ENCODE results near the gene SATB2. TPM values are rescaled to one million over a fixed set of nuclear protein-coding genes. Genes with fewer than 3 reads are reported as not detected.

SATB2 gene
- total RNA-seq, 1 experiment from 2014 or later = 3.0 TPM

GRCh38 chr2:199308567-199308966, 149.2 kb downstream of the SATB2 start:
- H3K9me2 ChIP-seq (replicated peaks; ENCODE audit: low read length) = no peaks in the 10 kb centered on the region
- H3K9me3 ChIP-seq (ENCODE audit: low read length) = no peaks in the 10 kb centered on the region
- H3K4me1 ChIP-seq (ENCODE audit: insufficient read depth, low read length) = peaks cover 11% of the 10 kb centered on the region
- POLR2A ChIA-PET (ENCODE audit: unreplicated experiment) = no interaction called here
- no TSS peak for BruUV-seq (replicated peaks)
- no peaks in the 10 kb centered on the region for H4K20me1 ChIP-seq (ENCODE audit: low read length)
- no peak overlapping the region for H3K27ac ChIP-seq (ENCODE audit: low read length)
- H3K4me3 ChIP-seq (ENCODE audit: low read length) = no peak overlapping the region
- CTCF ChIA-PET = no interaction called here
- no peak overlapping the region for H2AFZ ChIP-seq (ENCODE audit: low read length)
- no peak overlapping the region for H3K9ac ChIP-seq (ENCODE audit: low read length)
- no peak for ATAC-seq
- intact Hi-C loops (cut with micrococcal nuclease) = no loop called here
- no peaks in the 10 kb centered on the region for H3K79me2 ChIP-seq (ENCODE audit: low read length)
- H3F3A ChIP-seq (ENCODE audit: low read length, unreplicated experiment) = no peaks in the 10 kb centered on the region
- no peaks in the 10 kb centered on the region for H3K36me3 ChIP-seq (ENCODE audit: low read depth, low read length)
- no peaks in the 10 kb centered on the region for H3K27me3 ChIP-seq (ENCODE audit: low read length)
- H3K4me2 ChIP-seq (ENCODE audit: low read length) = no peak overlapping the region
- TF ChIP-seq EZH2 (IDR thresholded peaks at IDR 0.05; ENCODE audit: low read length, unreplicated experiment) (no peak), EZH2phosphoT487 (IDR thresholded peaks at IDR 0.05; ENCODE audit: borderline replicate concordance, low read length) (no peak), CTCF (conservative IDR thresholded peaks at IDR 0.05; ENCODE audit: low read depth, low read length) (no peak)
- no peak for DNase-seq

GRCh38 chr2:199307461-199307860, 150.3 kb downstream of the SATB2 start:
- H3K4me3 ChIP-seq (ENCODE audit: low read length) = no peak overlapping the region
- ATAC-seq (no peak), DNase-seq (no peak)
- no peaks in the 10 kb centered on the region for H3K9me2 ChIP-seq (replicated peaks; ENCODE audit: low read length)
- ChIA-PET CTCF (no interaction called here), POLR2A (ENCODE audit: unreplicated experiment) (no interaction called here)
- H3K4me1 ChIP-seq (ENCODE audit: insufficient read depth, low read length) = peaks cover 17% of the 10 kb centered on the region
- H3K79me2 ChIP-seq (ENCODE audit: low read length) = no peaks in the 10 kb centered on the region
- no peaks in the 10 kb centered on the region for H3F3A ChIP-seq (ENCODE audit: low read length, unreplicated experiment)
- H3K27ac ChIP-seq (ENCODE audit: low read length) = no peak overlapping the region
- H3K9ac ChIP-seq (ENCODE audit: low read length) = no peak overlapping the region
- no peaks in the 10 kb centered on the region for H3K27me3 ChIP-seq (ENCODE audit: low read length)
- H2AFZ ChIP-seq (ENCODE audit: low read length) = no peak overlapping the region
- no peaks in the 10 kb centered on the region for H4K20me1 ChIP-seq (ENCODE audit: low read length)
- TF ChIP-seq CTCF (conservative IDR thresholded peaks at IDR 0.05; ENCODE audit: low read depth, low read length) (no peak), EZH2phosphoT487 (IDR thresholded peaks at IDR 0.05; ENCODE audit: borderline replicate concordance, low read length) (no peak), EZH2 (IDR thresholded peaks at IDR 0.05; ENCODE audit: low read length, unreplicated experiment) (no peak)
- H3K9me3 ChIP-seq (ENCODE audit: low read length) = no peaks in the 10 kb centered on the region
- H3K36me3 ChIP-seq (ENCODE audit: low read depth, low read length) = no peaks in the 10 kb centered on the region
- no TSS peak for BruUV-seq (replicated peaks)
- H3K4me2 ChIP-seq (ENCODE audit: low read length) = no peak overlapping the region
- intact Hi-C loops (cut with micrococcal nuclease) = no loop called here

GRCh38 chr2:199306116-199306515, 151.6 kb downstream of the SATB2 start:
- Histone ChIP-seq H2AFZ (ENCODE audit: low read length) (no peak overlapping the region), H3K9me3 (ENCODE audit: low read length) (no peaks in the 10 kb centered on the region), H3K4me1 (ENCODE audit: insufficient read depth, low read length) (peaks cover 17% of the 10 kb centered on the region), H3K4me3 (ENCODE audit: low read length) (no peak overlapping the region), H3K36me3 (ENCODE audit: low read depth, low read length) (no peaks in the 10 kb centered on the region), H3K4me2 (ENCODE audit: low read length) (no peak overlapping the region), H4K20me1 (ENCODE audit: low read length) (no peaks in the 10 kb centered on the region), H3K9ac (ENCODE audit: low read length) (no peak overlapping the region), H3K79me2 (ENCODE audit: low read length) (no peaks in the 10 kb centered on the region), H3F3A (ENCODE audit: low read length, unreplicated experiment) (no peaks in the 10 kb centered on the region), H3K9me2 (replicated peaks; ENCODE audit: low read length) (no peaks in the 10 kb centered on the region), H3K27me3 (ENCODE audit: low read length) (no peaks in the 10 kb centered on the region), H3K27ac (ENCODE audit: low read length) (no peak overlapping the region)
- TF ChIP-seq CTCF (conservative IDR thresholded peaks at IDR 0.05; ENCODE audit: low read depth, low read length) (no peak), EZH2phosphoT487 (IDR thresholded peaks at IDR 0.05; ENCODE audit: borderline replicate concordance, low read length) (no peak), EZH2 (IDR thresholded peaks at IDR 0.05; ENCODE audit: low read length, unreplicated experiment) (no peak)
- no TSS peak for BruUV-seq (replicated peaks)
- ChIA-PET POLR2A (ENCODE audit: unreplicated experiment) (no interaction called here), CTCF (no interaction called here)
- intact Hi-C loops (cut with micrococcal nuclease) = no loop called here
- no peak for DNase-seq
- no peak for ATAC-seq
